Fibroblast of skin of left quadriceps (primary cell): ENCODE data around the gene OR2L5.

Experiments
- DNase-seq, 2 experiments: peaks; one replicate each; pipeline ENCODE4 v3.0.0-alpha.2; 2013; ENCODE audit warnings: low read depth in 2 of 2

Gene OR2L5, protein sequence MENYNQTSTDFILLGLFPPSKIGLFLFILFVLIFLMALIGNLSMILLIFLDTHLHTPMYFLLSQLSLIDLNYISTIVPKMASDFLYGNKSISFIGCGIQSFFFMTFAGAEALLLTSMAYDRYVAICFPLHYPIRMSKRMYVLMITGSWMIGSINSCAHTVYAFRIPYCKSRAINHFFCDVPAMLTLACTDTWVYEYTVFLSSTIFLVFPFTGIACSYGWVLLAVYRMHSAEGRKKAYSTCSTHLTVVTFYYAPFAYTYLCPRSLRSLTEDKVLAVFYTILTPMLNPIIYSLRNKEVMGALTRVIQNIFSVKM

DNA sequence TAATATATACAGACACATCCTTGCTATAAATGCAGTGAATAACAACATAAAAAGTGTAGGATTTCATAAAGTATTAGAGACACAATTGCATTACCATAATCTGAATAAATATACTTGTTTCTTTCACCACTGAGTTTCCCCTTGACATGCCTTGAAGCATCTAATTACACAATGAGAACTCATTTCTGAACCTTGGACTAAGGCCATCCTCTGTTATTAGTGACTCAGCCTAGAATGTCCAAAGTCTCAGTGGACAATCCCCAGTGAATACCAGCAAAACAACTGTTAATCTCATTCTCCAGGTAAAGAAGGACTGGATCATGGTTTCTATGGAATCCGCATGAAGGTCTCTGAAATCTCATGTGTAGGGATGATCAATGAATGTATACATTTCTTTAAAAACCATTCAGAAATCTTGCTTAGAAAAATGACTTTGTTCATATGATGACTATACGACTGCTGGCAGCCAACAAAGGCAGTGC, at the start of gene OR2L5:
TSS of gene OR2L5 (plus strand) at position 432 of the 482 bp plus-strand sequence. CDS start 8,288 bp downstream, outside the sequence.
- DNase-seq: no peak

DNA sequence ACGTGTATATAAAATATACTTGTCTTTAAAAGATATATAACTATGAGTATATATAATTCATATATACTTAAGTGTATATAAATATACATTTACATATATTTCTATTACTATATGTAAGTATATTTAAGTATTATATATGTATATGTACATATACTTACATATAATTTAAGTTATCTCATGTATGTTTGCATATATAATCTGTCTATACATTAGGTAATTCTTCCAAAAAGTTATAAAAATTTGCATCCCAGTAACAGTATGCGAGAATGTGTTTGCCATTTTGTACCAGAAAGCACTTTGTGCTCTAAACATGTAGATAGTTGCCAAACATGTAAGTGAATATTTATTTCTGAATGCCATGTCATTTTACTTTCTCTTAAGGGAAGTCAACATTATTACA, 48.5 kb upstream of the OR2L5 start, which contains the start of gene OR2AK2:
TSS of gene OR2AK2 (plus strand) at position 301 of the 400 bp plus-strand sequence. CDS start 144 bp downstream, outside the sequence.
- DNase-seq: no peak

DNA sequence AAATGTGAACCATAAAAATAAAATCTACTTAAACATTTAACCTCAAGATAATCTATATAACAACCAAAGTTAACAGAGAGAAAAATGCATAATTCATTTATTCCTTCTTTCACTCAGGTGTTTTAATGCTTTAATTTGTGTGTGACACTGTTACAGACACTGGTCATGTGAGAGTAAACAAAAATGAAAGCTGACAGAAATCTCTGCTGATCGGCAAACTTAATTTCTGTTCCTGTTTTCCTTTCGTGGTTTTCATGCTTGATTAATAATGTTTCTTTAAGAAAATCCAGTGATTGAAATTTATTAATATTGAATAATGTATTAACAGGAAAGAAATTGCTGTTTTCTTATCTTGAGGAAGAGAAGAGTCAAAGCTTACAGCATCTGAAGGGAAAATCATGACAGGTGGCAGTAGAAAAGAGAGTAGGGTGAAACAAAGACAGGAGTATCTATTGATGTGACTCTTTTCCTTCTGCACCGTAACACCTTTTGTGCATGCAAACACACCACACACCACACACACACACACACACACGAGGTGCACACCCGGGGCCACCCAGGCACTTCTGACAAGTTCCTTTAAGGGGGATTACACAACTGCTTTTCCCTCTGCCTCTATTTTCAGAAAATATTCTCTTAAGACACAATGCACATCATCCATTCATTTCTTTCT, 46.8 kb upstream of the OR2L5 start:
- no peak for DNase-seq

DNA sequence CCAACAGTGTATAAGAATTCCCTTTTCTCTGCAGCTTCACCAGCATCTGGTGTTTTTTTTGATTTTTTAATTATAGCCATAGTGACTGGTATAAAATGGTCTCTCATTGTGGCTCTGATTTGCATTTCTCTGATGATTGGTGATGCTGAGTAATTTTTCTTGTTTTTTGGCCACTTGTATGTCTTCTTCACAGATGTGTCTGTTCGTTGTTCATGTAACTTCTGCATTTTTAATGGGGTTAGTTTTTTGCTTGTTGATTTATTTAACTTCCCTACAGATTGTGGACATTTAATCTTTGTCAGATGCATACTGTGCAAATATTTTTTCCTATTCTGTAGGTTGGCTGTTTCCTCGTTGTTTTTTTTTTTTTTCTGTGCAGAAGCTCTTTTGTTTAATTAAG, 20.5 kb upstream of the OR2L5 start:
- DNase-seq: no peak

DNA sequence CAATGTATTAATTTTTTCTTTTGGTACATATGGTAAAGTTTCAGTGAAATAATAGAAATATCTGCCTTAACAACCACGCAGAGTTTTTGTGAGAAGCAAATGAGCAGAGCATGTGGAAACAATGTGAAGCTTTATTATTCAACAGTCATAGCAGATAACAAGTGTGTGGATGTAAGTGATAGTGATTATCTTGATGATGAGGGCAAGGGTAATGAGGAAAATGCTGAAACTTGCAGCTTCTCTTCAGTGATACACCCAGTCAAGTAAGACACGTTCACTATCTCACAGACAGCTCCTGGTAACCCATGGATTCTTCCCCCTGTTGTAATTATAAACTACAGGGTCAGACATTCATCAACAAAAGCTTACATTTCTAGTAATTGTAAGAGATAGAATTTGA, 14.6 kb upstream of the OR2L5 start:
- DNase-seq: no peak

DNA sequence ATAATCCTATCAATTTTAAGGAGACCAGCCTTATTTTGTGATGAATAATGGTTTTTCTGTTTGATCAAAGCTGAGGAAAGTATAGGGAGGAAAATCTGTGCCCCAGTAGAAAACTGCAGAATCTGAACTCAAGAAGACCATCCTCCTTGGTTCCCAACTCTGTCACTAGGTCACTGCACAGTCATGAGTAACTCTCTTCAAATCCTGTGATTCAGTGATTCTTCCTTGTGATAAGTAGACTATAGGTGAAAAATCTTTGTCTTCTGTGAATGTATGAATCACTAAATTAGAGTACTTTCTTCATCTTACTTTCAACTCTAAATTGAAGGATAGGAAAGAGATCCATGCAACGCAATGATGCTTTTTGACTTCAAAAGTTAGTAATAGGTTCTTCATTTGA, 13.3 kb upstream of the OR2L5 start:
- no peak for DNase-seq

DNA sequence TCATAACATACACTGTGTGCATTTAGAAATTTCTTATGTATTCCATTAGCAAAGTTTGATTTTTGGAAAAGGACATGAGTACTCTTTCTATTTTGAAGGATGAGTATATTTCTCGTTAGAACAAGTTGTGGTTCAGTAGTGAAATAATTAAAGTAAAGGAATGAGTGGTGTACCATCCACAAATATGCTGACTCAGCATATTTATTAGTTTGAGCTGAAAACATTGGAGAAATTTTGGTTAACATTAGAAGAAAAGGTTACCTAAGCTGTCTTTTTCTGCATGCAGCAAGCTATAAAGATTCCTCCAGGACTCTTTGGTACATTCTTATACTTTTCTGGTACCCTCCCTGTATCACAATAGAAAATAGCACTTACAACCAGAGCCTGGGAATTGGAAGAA, 5.7 kb upstream of the OR2L5 start:
- DNase-seq: no peak

DNA sequence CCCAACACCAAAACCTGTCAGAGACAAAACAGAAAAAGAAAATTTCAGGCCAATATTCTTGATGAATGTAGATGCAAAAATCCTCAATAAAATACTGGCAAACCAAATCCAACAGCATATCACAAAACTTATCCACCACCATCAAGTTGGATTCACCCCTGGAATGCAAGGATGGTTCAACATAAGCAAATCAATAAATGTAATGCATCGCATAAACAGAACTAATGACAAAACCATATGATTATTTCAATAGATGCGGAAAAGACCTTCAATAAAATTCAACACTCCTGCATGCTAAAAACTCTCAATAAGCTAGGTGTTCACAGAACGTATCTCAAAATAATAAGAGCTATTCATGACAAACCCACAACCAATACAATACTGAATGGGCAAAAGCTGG, 3.8 kb upstream of the OR2L5 start:
- DNase-seq: no peak

DNA sequence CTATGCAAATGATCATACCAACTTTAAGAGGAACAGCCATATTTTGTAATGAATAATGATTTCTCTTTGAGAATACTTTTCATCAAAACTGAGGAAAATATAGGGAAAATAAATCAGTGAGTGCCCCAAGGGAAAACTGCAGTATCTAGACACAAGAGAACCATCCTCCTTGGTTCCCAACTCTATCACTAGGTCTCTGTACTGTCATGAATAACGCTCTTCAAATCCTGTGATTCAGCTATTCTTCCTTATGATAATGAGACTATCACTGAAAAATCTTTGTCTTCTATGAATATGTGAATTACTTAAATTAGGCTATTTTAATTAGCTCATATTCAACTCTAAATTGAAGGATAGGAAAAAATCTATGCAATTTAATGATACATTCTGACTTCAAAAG, 2.3 kb downstream of the OR2L5 start:
- DNase-seq: no peak

DNA sequence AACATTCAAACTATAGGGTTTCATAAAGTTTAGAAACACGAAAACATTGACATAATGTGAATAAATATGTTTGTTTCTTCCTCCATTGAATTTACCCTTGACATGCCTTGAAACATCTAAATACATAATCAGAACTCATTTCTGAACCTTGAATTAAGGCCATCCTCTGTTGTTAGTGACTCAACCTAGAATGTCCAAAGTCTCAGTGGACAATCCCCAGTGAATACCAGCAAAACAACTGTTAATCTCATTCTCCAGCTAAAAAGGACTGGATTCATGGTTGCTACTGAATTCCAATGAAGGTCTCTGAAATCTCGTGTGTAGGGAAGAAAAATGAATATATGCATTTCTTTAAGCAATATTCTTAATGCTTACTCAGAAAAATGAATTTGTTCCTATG, 16.3 kb downstream of the OR2L5 start, which contains the start of gene OR2L2:
TSS of gene OR2L2 (plus strand) at position 301 of the 400 bp plus-strand sequence. CDS start 8,198 bp downstream, outside the sequence.
- DNase-seq: no peak

DNA sequence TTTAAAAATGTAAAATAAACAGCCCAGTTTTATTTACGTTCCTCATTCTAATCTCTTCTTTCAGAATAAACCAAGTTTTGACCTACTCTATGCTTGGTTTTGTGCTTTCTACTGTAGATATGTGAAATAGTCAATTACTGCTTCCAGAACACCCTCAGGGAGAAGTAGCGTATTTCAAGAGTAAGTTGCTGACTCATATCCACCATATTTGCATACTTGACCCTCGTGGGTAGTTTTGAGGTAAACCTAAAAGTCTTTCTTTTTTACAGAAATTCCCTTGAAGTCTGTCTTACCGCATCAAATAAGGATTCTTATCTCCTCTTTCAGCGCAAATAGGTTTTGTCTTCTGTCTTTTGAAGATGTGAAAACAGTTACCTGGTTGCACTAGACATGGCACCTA, 31.7 kb downstream of the OR2L5 start:
- no peak for DNase-seq

DNA sequence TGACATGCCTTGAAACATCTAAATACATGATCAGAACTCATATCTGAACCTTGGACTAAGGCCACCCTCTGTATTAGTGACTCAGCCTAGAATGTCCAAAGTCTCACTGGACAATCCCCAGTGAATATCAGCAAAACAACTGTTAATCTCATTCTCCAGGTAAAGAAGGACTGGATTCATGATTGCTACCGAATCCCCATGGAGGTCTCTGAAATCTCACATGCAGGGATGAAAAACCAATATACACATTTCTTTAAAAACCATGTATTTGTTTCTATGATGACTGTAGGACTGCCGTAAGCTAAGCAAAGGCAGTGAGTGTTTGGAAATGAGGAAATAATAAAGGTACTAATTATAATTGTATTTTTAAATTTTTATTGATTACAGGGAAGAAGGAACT, 33.1 kb downstream of the OR2L5 start, which contains the start of gene OR2L3:
TSS of gene OR2L3 (plus strand) at position 301 of the 400 bp plus-strand sequence. CDS start 13,846 bp downstream, outside the sequence.
- DNase-seq: no peak

DNA sequence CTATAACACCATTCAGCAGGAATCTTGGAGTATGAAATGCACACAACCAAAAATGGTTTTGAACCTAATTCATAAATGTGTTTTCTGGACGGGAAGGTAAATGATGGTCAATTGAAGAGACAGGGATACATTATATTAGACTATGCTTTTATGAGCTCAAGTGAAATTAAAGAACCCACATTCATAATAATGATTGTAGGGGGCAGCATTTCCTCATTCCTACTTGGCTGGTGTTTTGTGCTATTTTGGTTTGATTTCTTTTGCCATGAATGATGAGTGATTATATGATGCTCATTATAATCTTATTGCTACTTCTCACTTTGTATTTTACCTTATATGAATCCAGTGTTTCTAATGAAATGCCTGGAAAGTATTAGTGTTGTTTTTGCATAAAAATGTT, 33.5 kb downstream of the OR2L5 start:
- DNase-seq: no peak

DNA sequence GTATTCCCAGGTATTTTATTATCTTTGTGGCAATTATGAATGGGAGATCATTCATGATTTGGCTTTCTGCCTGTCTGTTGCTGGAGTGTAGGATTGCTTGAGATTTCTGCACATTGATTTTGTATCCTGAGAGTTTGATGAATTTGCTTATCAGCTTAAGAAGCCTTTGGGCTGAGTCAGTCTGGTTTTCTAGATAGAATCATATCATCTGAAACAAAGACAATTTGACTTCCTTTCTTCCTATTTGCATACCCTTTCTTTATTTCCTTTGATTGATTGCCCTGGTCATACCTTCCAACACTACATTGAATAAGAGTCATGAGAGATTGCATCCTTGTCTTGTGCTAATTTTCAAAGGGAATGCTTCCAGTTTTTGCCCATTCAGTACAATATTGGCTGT, 41.2 kb downstream of the OR2L5 start:
- no peak for DNase-seq

DNA sequence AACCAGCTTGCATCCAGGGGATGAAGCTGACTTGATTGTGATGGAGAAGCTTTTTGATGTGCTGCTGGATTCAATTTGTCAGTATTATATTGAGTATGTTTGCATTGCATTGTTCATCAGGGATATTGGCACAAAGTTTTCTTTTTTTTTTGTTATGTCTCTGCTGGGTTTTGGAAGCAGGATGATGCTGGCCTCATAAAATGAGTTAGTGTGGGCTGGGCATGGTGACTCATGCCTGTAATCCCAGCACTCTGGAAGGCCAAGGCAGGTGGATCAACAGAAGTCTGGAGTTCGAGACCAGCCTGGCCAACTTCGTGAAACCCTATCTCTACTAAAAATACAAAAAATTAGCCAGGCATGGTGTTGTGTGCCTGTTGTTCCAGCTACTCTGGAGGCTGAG, 41.8 kb downstream of the OR2L5 start:
- DNase-seq: no peak

DNA sequence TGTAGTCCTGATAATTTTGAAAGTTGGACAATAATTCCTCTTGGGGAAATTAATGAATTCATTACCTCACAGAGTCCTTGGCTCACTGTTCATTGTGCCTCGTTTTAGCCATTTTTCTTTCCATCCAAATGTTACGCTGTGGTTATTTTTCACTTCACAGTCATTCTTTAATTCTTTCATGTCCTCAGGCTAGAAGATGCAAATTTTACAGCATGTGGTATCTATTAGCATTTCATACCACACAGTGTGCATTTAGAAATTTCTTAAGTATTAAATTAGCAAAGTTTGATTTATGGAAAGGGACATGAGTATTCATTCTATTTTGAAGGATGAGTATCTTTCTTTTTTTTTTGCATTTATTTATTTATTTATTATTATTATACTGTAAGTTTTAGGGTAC, 51.6 kb downstream of the OR2L5 start:
- DNase-seq: no peak

DNA sequence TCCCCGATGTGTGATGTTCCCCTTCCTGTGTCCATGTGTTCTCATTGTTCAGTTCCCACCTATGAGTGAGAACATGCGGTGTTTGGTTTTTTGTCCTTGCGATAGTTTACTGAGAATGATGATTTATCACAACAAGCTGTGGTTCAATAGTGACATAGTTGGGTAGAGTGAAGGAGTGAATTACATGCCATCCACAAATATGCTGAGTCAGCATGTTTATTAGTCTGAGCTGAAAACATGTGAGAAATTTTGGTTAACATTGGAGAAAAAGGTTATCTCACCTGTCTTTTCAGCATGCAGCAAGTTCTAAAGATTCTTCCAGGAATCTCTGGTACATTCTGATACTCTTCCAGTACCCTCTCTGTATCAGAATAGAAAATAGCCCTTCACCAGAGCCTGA, 52.1 kb downstream of the OR2L5 start:
- no peak for DNase-seq
